ENCODE measurements around the gene SEMA3B. TPM values are rescaled to one million over a fixed set of nuclear protein-coding genes. Genes with fewer than 3 reads are reported as not detected.

SEMA3B gene
- total and polyA plus RNA-seq, 9 of the 15 experiments (the other 6 are each of a cell fraction or from before 2014, with no cell fraction given), result 0.03 to 1.8 (median 0.55) TPM; not detected in 1

GRCh38 chr3:50272911-50273688 is 4.2 kb downstream of the SEMA3B start (continued):
- no peak for TF ChIP-seq DDX20 (tag; IDR thresholded peaks at IDR 0.05; ENCODE audit: low read depth)
- TF ChIP-seq RBM39 (optimal IDR thresholded peaks at IDR 0.05; ENCODE audit: low read depth, low read length), result no peak
- no peak for TF ChIP-seq SMARCA5 (IDR thresholded peaks at IDR 0.05)
- no peak for TF ChIP-seq ZNF311 (CRISPR knock-in tag; IDR thresholded peaks at IDR 0.05)
- no peak for TF ChIP-seq HCFC1 (IDR thresholded peaks at IDR 0.05; ENCODE audit: low read depth, low read length)
- no peak for TF ChIP-seq FOXK1 (CRISPR knock-in tag; IDR thresholded peaks at IDR 0.05; ENCODE audit: borderline replicate concordance)
- TF ChIP-seq TRIM28 (IDR thresholded peaks at IDR 0.05), result no peak
- TF ChIP-seq RBM22 (IDR thresholded peaks at IDR 0.05; ENCODE audit: low read depth, low read length, poor library complexity, severe bottlenecking), result no peak
- TF ChIP-seq STAG1 (CRISPR knock-in tag; IDR thresholded peaks at IDR 0.05; ENCODE audit: borderline replicate concordance), result peak; percentile 79; the same call in 1 of the 2 replicates
- TF ChIP-seq GTF2A2 (tag; IDR thresholded peaks at IDR 0.05), result no peak
- TF ChIP-seq HSF4 (CRISPR knock-in tag; IDR thresholded peaks at IDR 0.05; ENCODE audit: borderline replicate concordance), result no peak
- TF ChIP-seq EZH2 (IDR thresholded peaks at IDR 0.05; ENCODE audit: borderline replicate concordance, low read depth, low read length), result no peak
- peak; percentile 40; the same call in 1 of the 2 replicates for TF ChIP-seq L3MBTL2 (IDR thresholded peaks at IDR 0.05)
- TF ChIP-seq ERF (CRISPR knock-in tag; IDR thresholded peaks at IDR 0.05), result no peak
- no peak for TF ChIP-seq NFXL1 (CRISPR knock-in tag; IDR thresholded peaks at IDR 0.05)
- TF ChIP-seq BRF1 (IDR thresholded peaks at IDR 0.05; ENCODE audit: borderline replicate concordance, extremely low read depth, insufficient read length), result no peak
- peak; percentile 42; the same call in 1 of the 2 replicates for TF ChIP-seq CXXC5 (CRISPR knock-in tag; IDR thresholded peaks at IDR 0.05)
- TF ChIP-seq NR2F6 (CRISPR knock-in tag; IDR thresholded peaks at IDR 0.05), result peak; percentile 35; the same call in 1 of the 2 replicates
- no peak for TF ChIP-seq E2F1 (CRISPR knock-in tag; IDR thresholded peaks at IDR 0.05)
- peak; percentile 84 for TF ChIP-seq NCOA6 (IDR thresholded peaks at IDR 0.05)
- TF ChIP-seq RREB1 (CRISPR knock-in tag; IDR thresholded peaks at IDR 0.05), result no peak
